ENCODE results near the gene C1orf87. TPM values are rescaled to one million over a fixed set of nuclear protein-coding genes. Genes with fewer than 3 reads are reported as not detected.

Gene C1orf87
- total RNA-seq, 1 experiment from 2014 or later = 0.33 TPM

GRCh38 chr1:60087681-60088080, 14.1 kb upstream of the C1orf87 start:
- no peak overlapping the region for H3K4me2 ChIP-seq (ENCODE audit: insufficient read depth, insufficient read length, low read length)
- no peaks in the 10 kb centered on the region for H3K36me3 Mint-ChIP-seq (ENCODE audit: insufficient read depth in 1 of 3, low read depth in 3 of 3)
- no peaks in the 10 kb centered on the region for H3K27me3 ChIP-seq (ENCODE audit: insufficient read depth, low read length)
- no peak overlapping the region for H3K18ac ChIP-seq (ENCODE audit: insufficient read length, low read depth, low read length)
- no peak overlapping the region for H3K9ac ChIP-seq (ENCODE audit: extremely low read depth, insufficient read length, low read length)
- no peaks in the 10 kb centered on the region for H3K9me3 ChIP-seq (ENCODE audit: control insufficient read depth, low read depth, low read length)
- no peaks in the 10 kb centered on the region for H4K20me1 ChIP-seq (ENCODE audit: control insufficient read depth, insufficient read depth, insufficient read length)
- H4K8ac ChIP-seq (replicated peaks; ENCODE audit: insufficient read length, low read depth, low read length) = no peak overlapping the region
- no peak overlapping the region for H4K91ac ChIP-seq (ENCODE audit: insufficient read length, low read depth, low read length)
- H3K56ac ChIP-seq (ENCODE audit: insufficient read length, low read depth, low read length) = no peak overlapping the region
- no peak overlapping the region for H3K4ac ChIP-seq (ENCODE audit: low read depth, low read length)
- no peaks in the 10 kb centered on the region for H3K9me3 Mint-ChIP-seq
- H3K23me2 ChIP-seq (ENCODE audit: insufficient read length, low read depth, low read length, poor library complexity, severe bottlenecking) = no peaks in the 10 kb centered on the region
- H3K4me1 Mint-ChIP-seq = peaks cover 3 to 4% of the 10 kb centered on the region in 2 experiments; a peak in 2 of 4 replicates
- no peak overlapping the region for H4K5ac ChIP-seq (ENCODE audit: insufficient read length, low read depth, low read length)
- no peak overlapping the region for H3K27ac ChIP-seq (ENCODE audit: insufficient read length, low read depth, low read length)
- no peak overlapping the region for H3K23ac ChIP-seq (ENCODE audit: insufficient read length, low read depth, low read length)
- TF ChIP-seq, protein P1, sequence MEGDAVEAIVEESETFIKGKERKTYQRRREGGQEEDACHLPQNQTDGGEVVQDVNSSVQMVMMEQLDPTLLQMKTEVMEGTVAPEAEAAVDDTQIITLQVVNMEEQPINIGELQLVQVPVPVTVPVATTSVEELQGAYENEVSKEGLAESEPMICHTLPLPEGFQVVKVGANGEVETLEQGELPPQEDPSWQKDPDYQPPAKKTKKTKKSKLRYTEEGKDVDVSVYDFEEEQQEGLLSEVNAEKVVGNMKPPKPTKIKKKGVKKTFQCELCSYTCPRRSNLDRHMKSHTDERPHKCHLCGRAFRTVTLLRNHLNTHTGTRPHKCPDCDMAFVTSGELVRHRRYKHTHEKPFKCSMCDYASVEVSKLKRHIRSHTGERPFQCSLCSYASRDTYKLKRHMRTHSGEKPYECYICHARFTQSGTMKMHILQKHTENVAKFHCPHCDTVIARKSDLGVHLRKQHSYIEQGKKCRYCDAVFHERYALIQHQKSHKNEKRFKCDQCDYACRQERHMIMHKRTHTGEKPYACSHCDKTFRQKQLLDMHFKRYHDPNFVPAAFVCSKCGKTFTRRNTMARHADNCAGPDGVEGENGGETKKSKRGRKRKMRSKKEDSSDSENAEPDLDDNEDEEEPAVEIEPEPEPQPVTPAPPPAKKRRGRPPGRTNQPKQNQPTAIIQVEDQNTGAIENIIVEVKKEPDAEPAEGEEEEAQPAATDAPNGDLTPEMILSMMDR (conservative IDR thresholded peaks at IDR 0.05) = no peak
- no peak overlapping the region for H2AFZ ChIP-seq (ENCODE audit: low read length)
- no peak for DNase-seq
- H3K27me3 Mint-ChIP-seq (ENCODE audit: low read depth) = no peaks in the 10 kb centered on the region
- no peak overlapping the region for H2AK5ac ChIP-seq (ENCODE audit: insufficient read length, low read length)
- H3K79me1 ChIP-seq (ENCODE audit: insufficient read depth, low read depth, low read length, poor library complexity, severe bottlenecking) = no peaks in the 10 kb centered on the region
- no peak overlapping the region for H2BK15ac ChIP-seq (ENCODE audit: low read depth, low read length)
- H3K27ac Mint-ChIP-seq = no peak overlapping the region
- no peak overlapping the region for H3K14ac ChIP-seq (ENCODE audit: insufficient read depth, low read length)
- H2BK120ac ChIP-seq (ENCODE audit: low read depth, low read length, poor library complexity, severe bottlenecking) = no peak overlapping the region
- no peak overlapping the region for H2BK20ac ChIP-seq (ENCODE audit: low read depth, low read length, poor library complexity, severe bottlenecking)
- no peak overlapping the region for H2BK12ac ChIP-seq (ENCODE audit: insufficient read length, low read depth, low read length)
- H2BK5ac ChIP-seq (ENCODE audit: insufficient read length, low read length) = no peak overlapping the region
- no peaks in the 10 kb centered on the region for H3K79me2 ChIP-seq (ENCODE audit: insufficient read depth, low read length)
- no peak overlapping the region for H3K4me3 Mint-ChIP-seq
- H3T11ph ChIP-seq (ENCODE audit: low read length) = no peak overlapping the region
- no peaks in the 10 kb centered on the region for H3K4me1 ChIP-seq (ENCODE audit: insufficient read depth, low read length)
